Fibroblast of the aortic adventitia (primary cell): Measurements from ENCODE around the gene GPER1. TPM values are rescaled to one million over a fixed set of nuclear protein-coding genes. Genes with fewer than 3 reads are reported as not detected.

Experiments used
- DNase-seq: peaks from one replicate; pipeline ENCODE4 v3.0.0-alpha.2; 2010; ENCODE audit warnings: low read depth
- H3K4me3 ChIP-seq: 2 replicates; pipeline ENCODE4 v1.5.1; 2011; ENCODE audit warnings: low read depth, mild to moderate bottlenecking, control low read depth, low read length, moderate library complexity
- CTCF ChIP-seq: IDR thresholded peaks from 2 replicates; pipeline ENCODE4 v1.5.1; 2011; ENCODE audit warnings: mild to moderate bottlenecking, low read length, control low read depth, inconsistent platforms; ENCODE audit not compliant: insufficient read depth
- total RNA-seq: library from RNA; depleted of rRNA; stranded (reverse); fragments of >200 nt; gene quantifications from 2 replicates; pipeline ENCODE4 v1.2.3, GENCODE V29; 2012; ENCODE audit warnings: low replicate concordance

Gene GPER1
- total RNA-seq, 1 donor = 6.4 TPM

- DNase-seq = no peak
- no peak for TF ChIP-seq CTCF
Measured at GRCh38 chr7:1050254-1050906, 37.5 kb upstream of the GPER1 start.

GRCh38 chr7:1050956-1051690, 36.8 kb upstream of the GPER1 start:
- H3K4me3 ChIP-seq = no peak overlapping the region
- DNase-seq = no peak
- TF ChIP-seq CTCF = no peak

More at GRCh38 chr7:1050254-1050906, 37.5 kb upstream of the GPER1 start:
- H3K4me3 ChIP-seq = no peak overlapping the region

- H3K4me3 ChIP-seq = no peak overlapping the region
- TF ChIP-seq CTCF = no peak
- DNase-seq = no peak
Measured at GRCh38 chr7:1052031-1052818, 35.7 kb upstream of the GPER1 start.

GRCh38 chr7:1053002-1053411, 34.9 kb upstream of the GPER1 start:
- no peak for DNase-seq
- no peak for TF ChIP-seq CTCF
- H3K4me3 ChIP-seq = no peak overlapping the region

- no peak overlapping the region for H3K4me3 ChIP-seq
- no peak for TF ChIP-seq CTCF
- no peak for DNase-seq
Measured at GRCh38 chr7:1053816-1054370, 34.0 kb upstream of the GPER1 start.

- H3K4me3 ChIP-seq = no peak overlapping the region
- no peak for TF ChIP-seq CTCF
- no peak for DNase-seq
Measured at GRCh38 chr7:1054438-1054837, 33.5 kb upstream of the GPER1 start.
